A549 (cell line): ENCODE measurements around the gene SLC8A1.

Experiments used
- EP300 ChIP-seq, 2 experiments: fragments of >200 bp; sonication (Bioruptor Twin); formaldehyde crosslinking; IDR thresholded peaks; 2 replicates in 1 of 2; 3 replicates in 1 of 2; pipeline ENCODE4 v1.6.1; 2016 to 2017
- SMC3 ChIP-seq: fragments of >200 bp; sonication (Bioruptor Twin); formaldehyde crosslinking; IDR thresholded peaks from 3 replicates; pipeline ENCODE4 v1.6.1; 2018; ENCODE audit warnings: inconsistent platforms
- TF ChIP-seq, protein P1 (sequence below): fragments of >200 bp; sonication (Bioruptor Twin); formaldehyde crosslinking; IDR thresholded peaks from 3 replicates; pipeline ENCODE4 v1.5.1; 2016
- TF ChIP-seq, protein P2 (sequence below): IDR thresholded peaks from 2 replicates; pipeline ENCODE4 v1.6.1; 2012

DNA sequence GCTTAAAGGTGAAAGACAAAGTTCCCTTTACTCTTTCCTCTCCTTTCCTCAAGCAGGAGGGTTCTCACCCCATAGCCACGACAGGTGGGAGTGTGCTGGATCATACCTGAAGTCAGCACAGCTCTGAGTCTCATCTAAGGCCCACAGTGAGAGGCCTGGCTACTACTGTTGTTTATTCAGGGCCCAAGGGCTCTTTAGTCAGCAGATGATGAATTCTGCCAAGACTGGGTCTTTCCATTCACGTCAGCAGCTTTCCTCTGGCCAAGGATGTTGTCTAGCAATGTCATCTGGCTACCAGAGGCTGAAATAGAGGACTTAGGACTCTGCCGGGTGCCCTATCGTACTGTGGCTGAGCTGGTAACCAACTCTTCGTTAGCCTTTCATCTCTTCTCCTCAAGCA lies 364.5 kb downstream of the SLC8A1 start:
- TF ChIP-seq SMC3 (no peak), EP300 (IDR thresholded peaks at IDR 0.05) (no peak)
- TF ChIP-seq, protein P1, sequence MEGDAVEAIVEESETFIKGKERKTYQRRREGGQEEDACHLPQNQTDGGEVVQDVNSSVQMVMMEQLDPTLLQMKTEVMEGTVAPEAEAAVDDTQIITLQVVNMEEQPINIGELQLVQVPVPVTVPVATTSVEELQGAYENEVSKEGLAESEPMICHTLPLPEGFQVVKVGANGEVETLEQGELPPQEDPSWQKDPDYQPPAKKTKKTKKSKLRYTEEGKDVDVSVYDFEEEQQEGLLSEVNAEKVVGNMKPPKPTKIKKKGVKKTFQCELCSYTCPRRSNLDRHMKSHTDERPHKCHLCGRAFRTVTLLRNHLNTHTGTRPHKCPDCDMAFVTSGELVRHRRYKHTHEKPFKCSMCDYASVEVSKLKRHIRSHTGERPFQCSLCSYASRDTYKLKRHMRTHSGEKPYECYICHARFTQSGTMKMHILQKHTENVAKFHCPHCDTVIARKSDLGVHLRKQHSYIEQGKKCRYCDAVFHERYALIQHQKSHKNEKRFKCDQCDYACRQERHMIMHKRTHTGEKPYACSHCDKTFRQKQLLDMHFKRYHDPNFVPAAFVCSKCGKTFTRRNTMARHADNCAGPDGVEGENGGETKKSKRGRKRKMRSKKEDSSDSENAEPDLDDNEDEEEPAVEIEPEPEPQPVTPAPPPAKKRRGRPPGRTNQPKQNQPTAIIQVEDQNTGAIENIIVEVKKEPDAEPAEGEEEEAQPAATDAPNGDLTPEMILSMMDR = no peak
- TF ChIP-seq, protein P2, sequence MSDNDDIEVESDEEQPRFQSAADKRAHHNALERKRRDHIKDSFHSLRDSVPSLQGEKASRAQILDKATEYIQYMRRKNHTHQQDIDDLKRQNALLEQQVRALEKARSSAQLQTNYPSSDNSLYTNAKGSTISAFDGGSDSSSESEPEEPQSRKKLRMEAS = no peak
